ENCODE results near the gene ENTPD2. TPM values are rescaled to one million over a fixed set of nuclear protein-coding genes. Genes with fewer than 3 reads are reported as not detected.
"Not testable (repeated sequence)": the region's sequence is repeated elsewhere in the genome, so short reads cannot be mapped to it uniquely, and the experiment has no call there.

Gene ENTPD2
- total and polyA plus RNA-seq, 11 donors: 0.50 to 2.9 (median 1.2) TPM

GRCh38 chr9:137004285-137004684, 49.6 kb downstream of the ENTPD2 start:
- H3K27me3 ChIP-seq; H3K27ac ChIP-seq; intact Hi-C loops (cut with DNase I); H3K9me3 ChIP-seq; ATAC-seq; DNase-seq; H3K4me3 ChIP-seq: not testable (repeated sequence)
- WGBS, 4 donors: 34 to 47% (median 43%) methylated on average over 17 of the region's 17 CpGs
- Histone ChIP-seq H3K36me3 (peaks cover 0 to 11% (median 0%) of the 10 kb centered on the region in 9 donors), H3K4me1 (peaks cover 0 to 28% (median 0%) of the 10 kb centered on the region in 12 donors)
- TF ChIP-seq CTCF (IDR thresholded peaks at IDR 0.05): peak; percentile 8 to 48 (median 28)

- peaks cover 0 to 6% (median 0%) of the 10 kb centered on the region in 12 donors for H3K9me3 ChIP-seq
- intact Hi-C loops (cut with DNase I): no loop called here
- H3K4me3 ChIP-seq: no peak overlapping the region
- DNase-seq (no peak), ATAC-seq (no peak)
- 84 to 90% (median 85%) methylated on average over 9 to 10 of the region's 10 CpGs for WGBS, 4 donors
- TF ChIP-seq CTCF (IDR thresholded peaks at IDR 0.05) (no peak), POLR2A (IDR thresholded peaks at IDR 0.05) (no peak)
- H3K27ac ChIP-seq: no peak overlapping the region
- H3K4me1 ChIP-seq: peaks cover 0 to 44% (median 0%) of the 10 kb centered on the region in 12 donors
- H3K36me3 ChIP-seq: peaks cover 0 to 2% (median 0%) of the 10 kb centered on the region in 9 donors
- peaks cover 0 to 5% (median 0%) of the 10 kb centered on the region in 9 donors for H3K27me3 ChIP-seq
These were observed 51.2 kb downstream of the ENTPD2 start for GRCh38 chr9:137002646-137003041.

GRCh38 chr9:137001857-137002645, 51.8 kb downstream of the ENTPD2 start:
- DNase-seq (no peak), ATAC-seq (no peak)
- H3K36me3 ChIP-seq: no peaks in the 10 kb centered on the region
- no peak overlapping the region for H3K4me3 ChIP-seq
- intact Hi-C loops (cut with DNase I): no loop called here
- WGBS, 4 donors: 85 to 88% (median 87%) methylated on average over 20 of the region's 20 CpGs
- no peak overlapping the region for H3K27ac ChIP-seq
- peaks cover 0 to 50% (median 0%) of the 10 kb centered on the region in 12 donors for H3K4me1 ChIP-seq
- peaks cover 0 to 5% (median 0%) of the 10 kb centered on the region in 9 donors for H3K27me3 ChIP-seq
- peaks cover 0 to 6% (median 0%) of the 10 kb centered on the region in 12 donors for H3K9me3 ChIP-seq
- TF ChIP-seq CTCF (IDR thresholded peaks at IDR 0.05) (no peak), POLR2A (IDR thresholded peaks at IDR 0.05) (no peak)

- TF ChIP-seq CTCF (IDR thresholded peaks at IDR 0.05): no peak
- TF ChIP-seq POLR2A (IDR thresholded peaks at IDR 0.05): no peak
- Histone ChIP-seq H3K27me3 (peaks cover 0 to 22% (median 0%) of the 10 kb centered on the region in 9 donors), H3K36me3 (no peaks in the 10 kb centered on the region), H3K4me1 (peaks cover 0 to 60% (median 12%) of the 10 kb centered on the region in 12 donors), H3K27ac (peak overlapping the region in 1 of 12 donors; percentile 84), H3K9me3 (peaks cover 0 to 6% (median 0%) of the 10 kb centered on the region in 12 donors), H3K4me3 (no peak overlapping the region)
- WGBS, 4 donors: 70 to 78% (median 73%) methylated on average over 10 of the region's 10 CpGs
- intact Hi-C loops (cut with DNase I): no loop called here
- DNase-seq (no peak), ATAC-seq (no peak)
These were observed 53.5 kb downstream of the ENTPD2 start for GRCh38 chr9:137000177-137000930.
